ENCODE measurements around the gene CABLES2. TPM values are rescaled to one million over a fixed set of nuclear protein-coding genes. Genes with fewer than 3 reads are reported as not detected.
A peak's percentile ranks its signal among the peaks of the same experiment; 100 is the strongest.

CABLES2 gene
- total RNA-seq, 2 donors from 2014 or later, result 4.5 to 5.6 TPM

GRCh38 chr20:62419759-62420158, 12.7 kb upstream of the CABLES2 start:
- no peaks in the 10 kb centered on the region for H3K9me3 ChIP-seq (ENCODE audit: control insufficient read depth, low read length, poor library complexity, severe bottlenecking)
- ATAC-seq, result no peak
- Mint-ChIP-seq H3K4me3 (no peak overlapping the region), H3K4me1 (peaks cover 4% of the 10 kb centered on the region), H3K36me3 (ENCODE audit: low read depth) (no peaks in the 10 kb centered on the region), H3K27me3 (no peaks in the 10 kb centered on the region), H3K27ac (no peak overlapping the region)
- DNase-seq, result no peak

DNA sequence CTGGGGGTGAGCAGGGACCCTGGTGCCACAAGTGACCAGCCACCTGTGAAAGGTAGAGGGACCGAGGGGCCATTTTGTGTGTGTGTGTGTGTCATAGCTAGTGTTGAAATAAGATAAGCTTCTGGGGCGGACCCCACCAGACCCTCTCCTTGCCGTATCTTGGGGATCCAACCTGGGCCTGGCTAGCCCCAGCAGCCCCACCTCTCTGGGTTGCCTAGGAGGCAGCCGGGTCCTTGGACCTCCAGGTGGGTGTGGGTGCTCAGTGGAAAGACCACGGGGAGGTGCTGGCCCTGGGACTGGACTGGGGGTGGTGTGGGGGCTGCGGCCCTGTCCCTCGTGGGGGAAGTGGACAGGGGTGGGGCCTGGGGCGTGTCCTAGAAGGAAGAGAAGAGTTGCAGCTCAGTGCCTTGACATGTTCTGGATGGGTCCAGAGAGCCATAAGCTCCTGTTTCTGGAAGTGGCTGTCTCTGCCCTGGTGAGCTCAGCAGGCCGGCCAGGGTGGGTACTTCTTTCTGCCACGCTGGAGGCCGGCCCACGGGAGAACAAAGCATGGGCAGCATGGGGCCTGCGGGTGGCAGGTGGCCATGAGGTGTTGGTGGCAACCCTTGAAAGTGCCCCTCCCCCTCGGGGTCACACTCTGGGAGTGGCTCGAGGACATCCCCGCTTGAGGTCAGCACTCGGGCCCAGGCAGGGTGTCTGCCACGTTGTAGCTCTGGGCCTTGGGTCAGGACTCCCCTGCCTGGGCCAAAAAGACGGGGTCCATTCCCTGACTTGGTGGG, 11.8 kb upstream of the CABLES2 start:
- Mint-ChIP-seq H3K4me1 (peaks cover 4% of the 10 kb centered on the region), H3K27me3 (no peaks in the 10 kb centered on the region), H3K27ac (no peak overlapping the region), H3K36me3 (ENCODE audit: low read depth) (no peaks in the 10 kb centered on the region), H3K4me3 (no peak overlapping the region)
- ATAC-seq (no peak), DNase-seq (no peak)
- no peaks in the 10 kb centered on the region for H3K9me3 ChIP-seq (ENCODE audit: control insufficient read depth, low read length, poor library complexity, severe bottlenecking)

DNA sequence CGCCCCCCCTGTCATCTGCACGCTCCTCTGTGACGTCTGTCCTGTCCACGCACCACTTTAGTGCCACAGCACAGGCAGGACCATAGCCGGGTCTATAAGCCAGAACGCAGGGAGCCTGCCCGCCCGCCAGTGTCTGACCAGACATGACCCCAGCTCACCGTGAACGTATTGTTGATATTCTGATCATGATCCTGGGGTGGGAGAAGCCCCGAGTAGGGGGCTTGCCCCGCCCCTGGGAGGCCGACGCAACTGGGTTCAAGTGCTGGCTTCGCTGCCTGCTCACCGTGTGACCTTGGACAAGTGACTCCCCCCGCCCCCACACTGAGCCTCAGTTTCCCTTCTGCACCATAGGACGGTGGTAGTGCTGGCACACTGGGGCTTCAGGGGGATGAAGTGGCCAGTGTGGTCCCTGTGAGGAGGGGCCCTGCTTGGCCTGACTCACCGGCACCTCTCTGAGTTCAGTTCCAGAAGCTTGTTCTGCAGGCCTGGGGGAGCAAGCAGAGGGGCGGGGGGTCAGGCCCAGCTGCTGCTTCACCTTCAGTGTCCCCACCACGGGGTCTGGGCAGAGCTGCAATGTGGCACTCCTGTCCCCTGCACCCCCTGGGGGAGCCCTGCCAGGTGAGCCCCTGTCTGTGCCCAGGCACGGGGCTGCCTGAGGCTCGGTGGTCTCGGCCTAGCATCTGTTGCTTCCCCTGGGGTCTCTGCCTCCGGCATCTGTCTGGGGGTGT, 11.1 kb upstream of the CABLES2 start:
- DNase-seq, result no peak
- Mint-ChIP-seq H3K27ac (no peak overlapping the region), H3K27me3 (no peaks in the 10 kb centered on the region), H3K36me3 (ENCODE audit: low read depth) (no peaks in the 10 kb centered on the region), H3K4me3 (no peak overlapping the region), H3K4me1 (peaks cover 4% of the 10 kb centered on the region)
- no peak for ATAC-seq
- no peaks in the 10 kb centered on the region for H3K9me3 ChIP-seq (ENCODE audit: control insufficient read depth, low read length, poor library complexity, severe bottlenecking)

- Mint-ChIP-seq H3K27ac (no peak overlapping the region), H3K4me3 (no peak overlapping the region), H3K36me3 (ENCODE audit: low read depth) (no peaks in the 10 kb centered on the region), H3K4me1 (peaks cover 4% of the 10 kb centered on the region), H3K27me3 (no peaks in the 10 kb centered on the region)
- ATAC-seq (no peak), DNase-seq (no peak)
- H3K9me3 ChIP-seq (ENCODE audit: control insufficient read depth, low read length, poor library complexity, severe bottlenecking), result no peaks in the 10 kb centered on the region
Measured at GRCh38 chr20:62416651-62417637, 9.9 kb upstream of the CABLES2 start.

- H3K27me3 Mint-ChIP-seq, result no peaks in the 10 kb centered on the region
- peaks cover 4% of the 10 kb centered on the region for H3K4me1 Mint-ChIP-seq
- ATAC-seq (no peak), DNase-seq (no peak)
- no peak overlapping the region for H3K4me3 Mint-ChIP-seq
- H3K27ac Mint-ChIP-seq, result no peak overlapping the region
- H3K36me3 Mint-ChIP-seq (ENCODE audit: low read depth), result no peaks in the 10 kb centered on the region
- H3K9me3 ChIP-seq (ENCODE audit: control insufficient read depth, low read length, poor library complexity, severe bottlenecking), result no peaks in the 10 kb centered on the region
Measured at GRCh38 chr20:62415354-62416111, 8.4 kb upstream of the CABLES2 start.

GRCh38 chr20:62413896-62414481, 6.9 kb upstream of the CABLES2 start:
- H3K4me1 Mint-ChIP-seq, result peaks cover 6% of the 10 kb centered on the region
- H3K27me3 Mint-ChIP-seq, result no peaks in the 10 kb centered on the region
- H3K4me3 Mint-ChIP-seq, result no peak overlapping the region
- no peak overlapping the region for H3K27ac Mint-ChIP-seq
- DNase-seq (no peak), ATAC-seq (no peak)
- H3K36me3 Mint-ChIP-seq (ENCODE audit: low read depth), result no peaks in the 10 kb centered on the region
- H3K9me3 ChIP-seq (ENCODE audit: control insufficient read depth, low read length, poor library complexity, severe bottlenecking), result no peaks in the 10 kb centered on the region

DNA sequence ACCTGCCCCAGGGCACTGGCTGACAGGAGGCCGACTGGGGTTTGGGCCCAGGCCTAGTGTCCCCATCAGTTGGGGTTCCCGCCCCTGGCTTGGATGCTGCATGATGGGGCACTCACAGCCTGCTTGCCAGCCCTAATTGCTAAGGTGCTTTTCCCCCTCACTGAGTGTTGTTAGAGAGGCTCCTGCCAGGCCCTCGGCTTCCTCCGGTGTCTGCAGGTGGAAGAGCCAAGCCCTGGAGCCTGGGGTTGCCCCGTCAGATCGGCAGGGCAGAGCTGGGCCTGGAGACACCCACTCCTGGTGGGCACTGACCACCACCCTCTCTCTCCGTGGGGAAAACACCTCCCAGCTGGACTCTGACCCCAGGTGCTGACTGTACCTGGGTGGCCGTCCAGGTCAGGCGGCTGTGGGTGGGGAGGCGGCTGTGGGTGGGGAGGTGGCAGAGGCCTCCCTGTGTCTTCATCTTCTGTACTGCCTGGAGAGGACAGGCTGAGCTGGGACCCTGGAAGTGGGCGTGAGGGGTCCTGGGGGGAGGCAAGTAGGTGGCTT, 6.0 kb upstream of the CABLES2 start:
- peaks cover 6% of the 10 kb centered on the region for H3K4me1 Mint-ChIP-seq
- no peak for DNase-seq
- no peak overlapping the region for H3K27ac Mint-ChIP-seq
- no peak for ATAC-seq
- no peaks in the 10 kb centered on the region for H3K27me3 Mint-ChIP-seq
- H3K4me3 Mint-ChIP-seq, result no peak overlapping the region
- no peaks in the 10 kb centered on the region for H3K9me3 ChIP-seq (ENCODE audit: control insufficient read depth, low read length, poor library complexity, severe bottlenecking)
- H3K36me3 Mint-ChIP-seq (ENCODE audit: low read depth), result no peaks in the 10 kb centered on the region

DNA sequence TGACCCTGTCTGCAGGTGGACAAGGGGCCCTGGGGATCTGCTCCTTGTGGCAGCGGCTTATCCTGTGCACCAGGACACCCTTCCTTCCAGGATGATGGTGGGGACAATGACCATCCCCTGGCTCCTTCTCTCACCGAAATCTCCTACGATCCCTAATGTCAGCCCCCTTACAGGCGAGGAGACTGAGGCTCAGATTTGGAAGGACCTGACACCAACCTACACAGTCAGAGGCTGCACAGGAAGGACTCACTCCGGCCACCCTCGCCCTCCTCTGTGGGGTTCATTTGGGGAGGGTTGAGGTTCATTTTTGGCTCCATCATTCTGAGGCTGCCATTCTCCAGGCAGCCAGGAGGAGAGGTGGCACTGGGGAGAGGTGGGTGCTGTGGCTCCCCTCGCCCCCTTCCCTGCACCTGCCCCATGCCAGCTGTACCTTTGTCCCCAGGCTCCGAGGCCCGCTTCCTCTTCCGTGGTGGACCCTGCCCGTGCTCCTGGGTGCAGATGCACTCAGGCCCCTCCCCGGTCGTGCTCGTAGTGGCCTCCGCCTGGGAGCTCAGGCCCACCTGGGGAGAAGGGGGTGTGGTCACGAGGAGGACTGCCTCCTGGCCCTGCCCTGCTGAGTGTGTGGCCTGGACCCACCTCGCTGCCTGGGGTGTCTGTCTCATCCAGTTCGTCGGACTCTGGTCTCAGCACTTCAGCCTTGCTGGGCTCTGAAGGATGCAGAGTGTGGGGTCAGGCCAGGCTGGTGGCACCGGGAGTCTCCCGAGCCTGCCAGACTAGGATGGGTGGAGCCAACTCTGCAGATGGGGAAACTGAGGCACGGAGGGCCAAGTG, 5.3 kb upstream of the CABLES2 start:
- no peak for ATAC-seq
- Mint-ChIP-seq H3K27me3 (no peaks in the 10 kb centered on the region), H3K36me3 (ENCODE audit: low read depth) (no peaks in the 10 kb centered on the region), H3K27ac (no peak overlapping the region), H3K4me3 (no peak overlapping the region), H3K4me1 (peaks cover 6% of the 10 kb centered on the region)
- DNase-seq, result no peak
- H3K9me3 ChIP-seq (ENCODE audit: control insufficient read depth, low read length, poor library complexity, severe bottlenecking), result no peaks in the 10 kb centered on the region

DNA sequence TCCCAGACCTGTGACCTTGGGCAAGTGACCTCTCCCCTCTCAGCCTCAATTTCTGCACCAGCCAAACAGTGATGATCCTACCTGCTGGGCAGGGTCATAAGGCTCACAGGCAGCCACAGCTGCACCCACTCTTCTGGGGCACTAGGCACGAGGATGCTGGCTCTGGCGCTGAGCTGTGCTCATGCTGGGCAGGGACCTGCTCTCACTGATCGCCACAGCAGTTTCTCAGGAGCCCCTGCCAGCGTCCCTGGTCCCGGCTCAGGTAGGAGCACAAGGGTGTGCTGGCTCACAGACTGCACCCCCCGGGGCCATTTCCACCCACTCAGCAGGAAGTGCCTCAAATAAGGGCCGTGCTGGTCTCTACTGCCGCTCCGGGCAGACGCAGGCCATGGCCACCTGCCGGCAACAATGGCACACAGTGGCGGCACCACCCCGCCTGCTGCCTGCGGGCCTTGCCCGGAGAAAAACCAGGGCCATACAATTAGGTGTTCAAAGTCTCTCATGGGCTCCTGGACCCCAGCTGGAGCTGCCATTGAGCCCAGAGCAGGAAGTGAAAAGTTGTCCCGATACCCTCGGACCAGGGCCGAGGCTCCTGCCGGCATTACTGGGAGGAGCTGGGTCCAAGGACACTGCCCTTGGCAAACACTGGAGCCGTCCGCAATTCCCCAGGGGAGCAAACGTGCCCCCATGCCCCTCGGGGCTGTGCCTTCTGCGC, 4.6 kb upstream of the CABLES2 start:
- Mint-ChIP-seq H3K27me3 (no peaks in the 10 kb centered on the region), H3K27ac (no peak overlapping the region), H3K4me1 (peaks cover 8% of the 10 kb centered on the region), H3K4me3 (no peak overlapping the region), H3K36me3 (ENCODE audit: low read depth) (no peaks in the 10 kb centered on the region)
- no peaks in the 10 kb centered on the region for H3K9me3 ChIP-seq (ENCODE audit: control insufficient read depth, low read length, poor library complexity, severe bottlenecking)
- DNase-seq (no peak), ATAC-seq (no peak)

- Mint-ChIP-seq H3K27me3 (no peaks in the 10 kb centered on the region), H3K36me3 (ENCODE audit: low read depth) (no peaks in the 10 kb centered on the region), H3K27ac (no peak overlapping the region), H3K4me1 (peaks cover 12% of the 10 kb centered on the region), H3K4me3 (peak overlapping the region; percentile 25)
- DNase-seq (no peak), ATAC-seq (no peak)
- no peaks in the 10 kb centered on the region for H3K9me3 ChIP-seq (ENCODE audit: control insufficient read depth, low read length, poor library complexity, severe bottlenecking)
Measured at GRCh38 chr20:62410746-62411478, 3.8 kb upstream of the CABLES2 start.
